GM21528 (cell line): ENCODE measurements around the gene HDAC9.

Experiments used
- ATAC-seq: cut with Tn5 transposase; IDR thresholded peaks from one replicate; pipeline ENCODE4 v1.9.1; 2021; ENCODE audit warnings: mild to moderate bottlenecking, moderate library complexity; ENCODE audit not compliant: unreplicated experiment, low FRiP score

The HDAC9 gene

GRCh38 chr7:18491871-18492270 lies 3.7 kb upstream of the HDAC9 start:
- ATAC-seq, result no peak

GRCh38 chr7:18494406-18494805 lies 1.1 kb upstream of the HDAC9 start:
- ATAC-seq, result no peak

GRCh38 chr7:18494821-18495408 lies 634 bp upstream of the HDAC9 start:
- ATAC-seq, result no peak

GRCh38 chr7:18496341-18496700 lies 772 bp downstream of the HDAC9 start:
- peak; percentile 14 for ATAC-seq

DNA sequence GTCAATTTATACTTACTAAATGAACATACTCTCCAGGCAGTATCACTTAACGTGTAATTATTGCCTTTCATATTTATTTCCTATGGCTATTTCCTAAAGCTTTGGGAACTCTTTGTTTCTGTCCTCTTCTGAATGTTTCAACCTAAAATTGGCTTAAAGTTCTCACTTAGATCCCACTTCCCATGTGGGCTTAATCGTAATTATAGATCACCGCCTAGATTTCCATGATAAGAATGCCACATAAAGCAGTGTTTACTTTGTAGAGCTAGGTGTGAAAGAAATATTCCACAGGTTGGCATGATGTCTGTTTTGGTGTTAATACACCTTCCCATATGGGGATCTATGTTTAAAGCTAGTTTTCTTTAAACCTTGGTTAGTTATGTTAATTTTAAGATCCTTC lies 1.5 kb downstream of the HDAC9 start:
- ATAC-seq, result no peak

GRCh38 chr7:18497800-18498199 lies 2.3 kb downstream of the HDAC9 start:
- no peak for ATAC-seq

- ATAC-seq, result no peak
Measured at GRCh38 chr7:18498341-18498740, 2.8 kb downstream of the HDAC9 start.

DNA sequence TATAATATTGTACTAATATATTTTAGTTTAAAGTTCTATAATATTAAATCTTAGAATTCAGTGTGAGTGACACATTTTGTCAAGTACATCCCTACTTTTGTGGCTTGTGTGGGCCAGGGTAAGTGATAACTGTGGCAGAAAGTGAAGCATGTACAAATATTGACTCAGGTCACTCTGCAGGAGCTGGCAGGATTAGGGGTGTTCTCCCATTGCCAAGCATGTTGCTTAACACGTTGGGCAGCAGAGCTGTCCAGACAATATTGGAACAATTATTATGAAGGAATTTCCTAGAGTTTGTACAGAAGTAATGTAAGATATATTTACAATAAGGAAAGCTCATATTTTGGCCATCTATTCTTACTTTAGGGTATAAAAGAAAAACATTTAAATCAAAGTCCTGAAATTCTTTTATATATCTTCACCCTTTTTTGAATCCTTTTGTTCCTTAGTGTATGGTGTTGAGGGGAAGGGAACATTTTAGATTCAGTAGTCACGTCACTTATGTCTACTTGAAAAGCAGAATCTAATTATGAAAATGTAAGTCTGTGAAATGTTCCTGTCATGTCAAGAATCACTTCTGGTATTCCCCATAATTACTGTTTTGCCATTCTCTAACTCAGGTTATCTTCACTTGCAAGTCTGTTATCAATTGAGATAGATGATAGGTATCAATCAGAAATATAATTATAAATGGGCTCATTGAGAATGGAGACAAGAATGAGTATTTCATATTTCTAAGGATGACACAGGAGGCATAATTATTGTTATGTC lies 4.0 kb downstream of the HDAC9 start:
- ATAC-seq, result no peak

DNA sequence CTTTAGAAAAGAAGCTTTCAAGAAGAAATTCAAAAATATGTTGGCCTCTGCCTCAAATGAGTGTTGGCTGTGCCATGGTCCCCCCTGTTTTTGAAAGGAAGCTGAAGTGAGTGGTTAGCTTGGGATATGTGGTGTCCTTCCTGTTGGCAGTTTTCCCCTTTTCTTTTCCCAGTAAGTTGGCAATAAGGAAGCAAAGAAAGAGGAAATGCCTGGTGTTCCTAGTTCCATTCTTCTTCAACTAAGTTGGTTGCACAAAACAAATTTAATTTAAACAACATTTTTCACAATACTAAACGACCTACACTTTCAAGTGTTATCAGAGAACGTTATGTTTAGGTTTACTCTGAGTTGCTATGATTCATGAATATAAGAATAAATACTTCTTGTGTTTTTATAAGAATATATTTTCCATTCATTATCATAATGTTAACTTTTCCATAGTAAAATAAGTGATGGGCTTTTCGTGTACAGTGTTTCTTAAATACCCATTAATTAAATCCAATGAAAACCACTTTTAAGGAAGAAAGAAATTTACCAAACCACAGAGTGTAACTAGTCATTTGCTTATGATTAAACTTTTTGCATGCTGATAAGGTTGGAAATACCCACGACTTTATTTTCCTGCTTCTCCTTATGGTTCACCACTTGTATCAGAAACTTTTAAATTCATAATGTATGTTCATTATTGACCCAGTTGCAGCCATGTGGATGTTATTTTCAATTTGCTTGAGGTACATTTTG lies 7.7 kb downstream of the HDAC9 start:
- ATAC-seq, result no peak

DNA sequence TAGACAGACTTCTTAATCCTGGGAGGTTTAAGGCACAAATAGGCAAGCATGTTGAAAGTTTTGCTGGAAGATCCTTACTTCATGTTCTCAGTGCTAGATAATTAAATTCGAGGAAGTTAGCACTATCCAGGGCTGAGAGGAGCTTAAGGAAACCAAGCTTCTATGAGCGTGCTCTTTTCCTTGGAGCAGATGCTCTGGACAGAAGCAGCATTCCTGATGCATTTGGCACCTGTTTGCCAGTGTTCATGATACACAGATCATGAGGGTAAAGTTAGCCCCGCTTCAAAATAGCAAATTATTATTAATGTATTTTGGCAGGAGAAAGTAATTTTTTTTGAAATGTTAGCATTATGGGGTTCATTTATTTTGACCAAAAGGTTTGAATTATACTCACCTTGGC lies 9.4 kb downstream of the HDAC9 start:
- no peak for ATAC-seq

- peak; percentile 44 for ATAC-seq
Measured at GRCh38 chr7:18505870-18506460, 10.4 kb downstream of the HDAC9 start.

GRCh38 chr7:18508443-18509427 lies 13.2 kb downstream of the HDAC9 start:
- ATAC-seq, result peak; percentile 85

- ATAC-seq, result peak; percentile 6
Measured at GRCh38 chr7:18509481-18509880, 13.9 kb downstream of the HDAC9 start.

DNA sequence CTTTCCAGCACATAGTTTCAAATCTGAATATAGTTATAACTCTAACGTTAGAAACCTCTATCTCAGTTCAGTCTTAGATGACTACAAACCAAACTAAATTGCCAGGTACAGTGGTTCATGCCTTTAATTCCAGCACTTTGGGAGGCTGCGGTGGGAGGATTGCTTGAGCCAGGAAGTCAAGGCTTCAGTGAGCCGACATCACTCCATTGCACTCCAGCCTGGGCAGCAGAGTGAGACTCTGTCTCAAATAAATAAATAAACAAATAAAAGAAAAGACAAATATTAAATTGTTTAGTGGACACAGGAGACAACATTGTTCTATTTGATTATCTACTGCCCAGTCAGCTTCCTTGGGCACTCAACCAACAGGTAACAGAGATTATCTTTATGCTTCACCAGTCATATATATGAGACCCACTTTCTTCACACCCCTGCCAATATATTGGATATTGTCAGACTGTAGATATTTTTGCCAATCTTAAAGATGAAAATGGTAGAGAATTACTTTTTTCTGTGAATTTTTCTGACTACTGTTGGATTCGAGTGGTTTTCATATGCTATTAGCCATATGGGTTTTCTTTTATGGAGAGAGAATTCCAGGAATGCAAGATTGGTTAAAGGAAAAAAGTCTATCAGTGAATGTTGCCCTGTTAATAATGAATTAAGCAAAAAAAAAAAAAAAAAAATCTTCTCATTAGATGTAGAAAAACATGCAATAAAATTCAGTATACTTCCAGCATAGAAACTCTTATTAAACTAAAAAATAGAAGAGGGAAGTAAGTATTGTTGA lies 16.0 kb downstream of the HDAC9 start:
- no peak for ATAC-seq

DNA sequence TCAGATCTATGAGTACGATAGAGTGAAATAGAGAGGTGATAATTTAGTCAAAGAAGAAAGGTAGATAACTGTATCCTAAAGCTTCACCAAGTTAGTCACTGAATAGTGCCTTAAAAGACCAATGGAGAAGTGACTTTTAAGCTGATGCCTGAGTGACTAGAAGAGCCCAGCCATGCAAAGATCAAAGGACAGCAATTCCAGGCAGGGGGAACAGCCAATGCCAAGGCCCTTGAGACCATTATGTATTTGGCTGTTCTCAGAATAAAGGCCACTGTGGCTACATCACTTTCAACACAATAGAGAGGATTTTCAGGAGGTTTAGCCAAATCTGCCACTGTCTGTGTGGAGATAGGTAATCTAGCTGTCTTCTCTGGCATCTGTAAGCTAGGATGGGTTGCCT lies 17.8 kb downstream of the HDAC9 start:
- no peak for ATAC-seq

DNA sequence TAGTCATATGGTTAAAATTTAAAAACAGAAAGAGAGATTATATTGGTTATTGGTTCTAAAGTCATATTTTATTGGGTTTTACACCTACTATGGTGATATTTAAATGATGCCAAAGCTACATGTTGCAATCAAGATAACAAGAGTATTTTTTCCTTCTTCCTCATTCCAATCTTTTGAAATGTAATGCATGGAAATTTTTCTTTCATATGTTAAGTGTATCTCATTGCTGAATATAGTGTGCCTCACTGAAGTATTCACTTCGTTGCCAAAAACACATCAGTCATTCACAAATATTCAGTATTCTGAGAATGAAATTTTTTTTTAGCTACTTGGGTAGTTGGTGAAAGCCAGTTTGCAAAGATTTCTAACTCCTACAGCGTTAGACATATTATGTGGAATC lies 19.5 kb downstream of the HDAC9 start:
- no peak for ATAC-seq

DNA sequence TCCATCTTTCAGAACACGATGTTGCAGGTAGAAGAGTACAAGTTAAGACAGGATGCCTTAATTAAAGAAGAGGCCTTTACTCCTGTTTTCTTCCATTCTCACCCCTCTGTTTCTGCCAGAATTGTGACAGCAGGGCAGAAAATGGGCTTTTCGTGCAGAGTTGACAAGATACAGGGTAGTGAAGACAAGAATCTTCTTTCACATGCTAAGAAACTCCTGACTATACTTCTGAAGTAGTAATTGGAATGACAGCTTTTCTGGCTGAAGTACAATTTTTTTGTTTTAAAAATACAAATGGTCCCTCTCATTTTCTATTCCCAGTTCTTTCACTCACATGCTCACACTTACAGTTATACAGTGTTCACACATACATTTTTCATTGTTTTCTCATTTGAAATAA lies 22.1 kb downstream of the HDAC9 start:
- no peak for ATAC-seq

DNA sequence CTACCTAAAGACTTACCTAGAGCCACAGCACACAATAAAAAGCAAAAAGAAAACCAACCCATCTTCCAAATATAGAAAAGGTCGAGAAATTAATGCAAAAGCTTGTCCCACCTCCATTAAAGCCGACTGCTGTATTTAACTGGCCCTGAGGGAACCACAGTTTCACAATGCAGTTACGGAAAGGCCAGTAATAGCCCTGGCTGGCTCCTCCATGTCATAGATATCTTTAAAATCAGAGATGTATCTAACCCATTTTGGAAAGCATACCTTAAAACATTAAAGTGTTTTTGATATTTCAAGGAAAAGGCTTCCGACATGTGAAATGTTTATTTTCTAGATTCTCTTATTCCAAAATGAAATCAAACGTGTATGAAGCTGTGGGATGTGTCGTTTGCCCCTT lies 23.0 kb downstream of the HDAC9 start:
- ATAC-seq, result no peak

DNA sequence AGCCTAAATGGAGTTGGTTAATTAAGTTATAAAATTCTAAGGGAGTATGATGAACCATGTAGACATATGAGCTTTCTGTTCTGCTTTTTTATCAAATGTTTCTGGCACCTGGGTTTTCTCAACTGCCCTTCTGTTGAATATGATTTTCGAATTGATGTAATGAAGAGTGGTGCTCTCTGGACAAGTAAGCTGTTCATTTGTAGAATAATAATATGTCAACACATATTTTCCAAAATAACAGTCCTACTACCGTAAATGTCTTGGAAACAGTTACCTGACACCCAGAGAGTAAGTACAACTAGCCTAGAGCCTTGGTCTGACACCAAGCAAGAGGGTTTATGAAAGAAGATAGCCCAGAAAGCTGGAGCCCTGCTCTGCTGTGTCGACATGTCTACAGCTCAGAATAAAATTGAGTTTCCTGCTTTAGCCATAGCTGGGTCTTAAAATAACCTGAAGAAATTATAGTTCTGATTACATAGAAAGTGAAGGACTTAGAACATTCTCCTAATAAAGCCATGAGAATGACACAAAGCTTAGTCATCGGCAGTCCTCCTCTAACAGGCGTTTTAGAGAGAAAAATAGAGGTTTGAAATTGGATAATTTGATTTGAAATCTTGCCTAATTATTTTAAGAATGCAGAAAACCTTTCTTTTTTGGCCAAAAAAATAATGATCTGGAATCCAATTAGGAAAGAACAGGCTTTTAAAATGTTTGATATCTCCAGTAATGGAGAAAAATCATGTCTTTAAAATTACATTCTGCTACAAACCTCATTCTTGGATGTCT lies 25.1 kb downstream of the HDAC9 start:
- ATAC-seq, result peak; percentile 71
